ENCODE measurements around the gene LOXL1.

DNA sequence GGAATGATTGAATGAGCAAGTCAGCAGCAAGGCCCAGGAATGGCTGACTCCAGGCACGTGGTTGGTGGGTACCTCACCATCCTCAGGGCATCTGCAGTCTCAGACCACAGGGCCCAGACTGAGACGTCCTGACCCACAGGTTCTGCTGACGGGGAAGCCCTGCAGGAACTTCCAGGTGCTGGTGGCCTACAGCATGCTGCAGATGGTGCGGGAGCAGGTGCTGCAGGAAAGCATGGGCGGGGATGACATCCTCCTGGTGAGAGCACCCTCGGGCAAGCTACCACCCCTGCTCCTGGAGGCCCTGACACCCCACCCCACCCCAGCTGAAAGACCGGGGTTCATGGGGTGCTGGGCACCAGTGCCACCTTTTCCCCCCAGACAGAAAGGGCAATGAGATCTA is 38.8 kb upstream of the LOXL1 start:
- TF ChIP-seq, protein P1, sequence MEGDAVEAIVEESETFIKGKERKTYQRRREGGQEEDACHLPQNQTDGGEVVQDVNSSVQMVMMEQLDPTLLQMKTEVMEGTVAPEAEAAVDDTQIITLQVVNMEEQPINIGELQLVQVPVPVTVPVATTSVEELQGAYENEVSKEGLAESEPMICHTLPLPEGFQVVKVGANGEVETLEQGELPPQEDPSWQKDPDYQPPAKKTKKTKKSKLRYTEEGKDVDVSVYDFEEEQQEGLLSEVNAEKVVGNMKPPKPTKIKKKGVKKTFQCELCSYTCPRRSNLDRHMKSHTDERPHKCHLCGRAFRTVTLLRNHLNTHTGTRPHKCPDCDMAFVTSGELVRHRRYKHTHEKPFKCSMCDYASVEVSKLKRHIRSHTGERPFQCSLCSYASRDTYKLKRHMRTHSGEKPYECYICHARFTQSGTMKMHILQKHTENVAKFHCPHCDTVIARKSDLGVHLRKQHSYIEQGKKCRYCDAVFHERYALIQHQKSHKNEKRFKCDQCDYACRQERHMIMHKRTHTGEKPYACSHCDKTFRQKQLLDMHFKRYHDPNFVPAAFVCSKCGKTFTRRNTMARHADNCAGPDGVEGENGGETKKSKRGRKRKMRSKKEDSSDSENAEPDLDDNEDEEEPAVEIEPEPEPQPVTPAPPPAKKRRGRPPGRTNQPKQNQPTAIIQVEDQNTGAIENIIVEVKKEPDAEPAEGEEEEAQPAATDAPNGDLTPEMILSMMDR (IDR thresholded peaks at IDR 0.05; ENCODE audit: low read length), result no peak
- no peak for TF ChIP-seq EZH2 (IDR thresholded peaks at IDR 0.05; ENCODE audit: borderline replicate concordance, low read length)
